Superior temporal gyrus (tissue), 1 donor: ENCODE data around the gene RSRC1.
"Not testable (repeated sequence)": the region's sequence is repeated elsewhere in the genome, so short reads cannot be mapped to it uniquely, and the experiment has no call there.

ENCODE experiments used
- DNase-seq: peaks from one replicate; pipeline ENCODE4 v3.0.0-alpha.2; 2016; ENCODE audit errors: extremely low spot score

The RSRC1 gene

GRCh38 chr3:158528076-158528674 is 418.3 kb downstream of the RSRC1 start:
- DNase-seq, result no peak

- DNase-seq, result no peak
Observed at GRCh38 chr3:158531334-158531733, 421.4 kb downstream of the RSRC1 start.

- DNase-seq, result peak; percentile 64
Observed at GRCh38 chr3:158532099-158532734, 422.3 kb downstream of the RSRC1 start.

GRCh38 chr3:158535918-158536317 is 426.0 kb downstream of the RSRC1 start:
- DNase-seq, result no peak

- peak; percentile 51 for DNase-seq
Observed at GRCh38 chr3:158539414-158540014, 429.6 kb downstream of the RSRC1 start.

GRCh38 chr3:158540066-158540465 is 430.2 kb downstream of the RSRC1 start:
- DNase-seq, result no peak

GRCh38 chr3:158548691-158549090 is 438.8 kb downstream of the RSRC1 start:
- DNase-seq, result no peak

- not testable (repeated sequence) for DNase-seq
Observed at GRCh38 chr3:158549938-158550337, 440.0 kb downstream of the RSRC1 start.

- no peak for DNase-seq
Observed at GRCh38 chr3:158552124-158552523, 442.2 kb downstream of the RSRC1 start.

- no peak for DNase-seq
Observed at GRCh38 chr3:158559504-158559903, 449.6 kb downstream of the RSRC1 start.

- no peak for DNase-seq
Observed at GRCh38 chr3:158560979-158561378, 451.1 kb downstream of the RSRC1 start.

GRCh38 chr3:158562674-158563073 is 452.8 kb downstream of the RSRC1 start:
- no peak for DNase-seq

GRCh38 chr3:158563076-158563475 is 453.2 kb downstream of the RSRC1 start:
- no peak for DNase-seq

- no peak for DNase-seq
Observed at GRCh38 chr3:158565076-158565475, 455.2 kb downstream of the RSRC1 start.

- DNase-seq, result no peak
Observed at GRCh38 chr3:158568784-158569183, 458.9 kb downstream of the RSRC1 start.

- no peak for DNase-seq
Observed at GRCh38 chr3:158569794-158570193, 459.9 kb downstream of the RSRC1 start.

GRCh38 chr3:158570999-158571702 is 461.3 kb downstream of the RSRC1 start, which contains the start of gene MLF1:
Gene MLF1, plus strand, starts transcription at chr3:158571194. Its CDS starts 107 bp downstream, at chr3:158571301.
- DNase-seq, result peak; percentile 96

GRCh38 chr3:158571969-158572765 is 462.3 kb downstream of the RSRC1 start:
- DNase-seq, result no peak

GRCh38 chr3:158572766-158573060 is 462.8 kb downstream of the RSRC1 start:
- no peak for DNase-seq

GRCh38 chr3:158573714-158574113 is 463.8 kb downstream of the RSRC1 start:
- no peak for DNase-seq

GRCh38 chr3:158574646-158575045 is 464.8 kb downstream of the RSRC1 start:
- DNase-seq, result no peak

GRCh38 chr3:158590223-158590622 is 480.3 kb downstream of the RSRC1 start:
- DNase-seq, result no peak
